ENCODE measurements around the gene PCID2.

Gene PCID2

DNA sequence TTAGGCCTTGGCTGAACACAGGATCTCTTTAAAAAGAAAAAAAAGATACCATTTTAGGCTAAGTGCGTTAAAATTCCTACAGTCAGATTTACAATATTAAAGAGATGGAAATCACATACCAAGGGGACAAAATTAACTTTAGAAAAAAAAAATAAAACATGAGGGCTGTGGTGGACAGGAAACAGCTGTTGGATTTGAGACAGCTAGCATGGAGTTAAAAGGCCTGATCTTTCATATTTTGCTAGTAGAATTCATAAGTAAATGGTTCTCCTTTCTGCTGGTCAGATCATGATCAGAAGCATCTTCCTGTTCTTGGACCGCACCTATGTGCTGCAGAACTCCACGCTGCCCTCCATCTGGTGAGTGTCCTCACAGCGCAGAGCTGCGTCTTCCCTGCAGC is 20.7 kb upstream of the PCID2 start:
- Mint-ChIP-seq H3K36me3 (ENCODE audit: low read depth) (peaks cover 55% of the 10 kb centered on the region), H3K9me3 (no peaks in the 10 kb centered on the region), H3K27me3 (no peaks in the 10 kb centered on the region), H3K4me3 (no peak overlapping the region), H3K4me1 (no peaks in the 10 kb centered on the region), H3K27ac (no peak overlapping the region)
- DNase-seq (no peak), ATAC-seq (no peak)

DNA sequence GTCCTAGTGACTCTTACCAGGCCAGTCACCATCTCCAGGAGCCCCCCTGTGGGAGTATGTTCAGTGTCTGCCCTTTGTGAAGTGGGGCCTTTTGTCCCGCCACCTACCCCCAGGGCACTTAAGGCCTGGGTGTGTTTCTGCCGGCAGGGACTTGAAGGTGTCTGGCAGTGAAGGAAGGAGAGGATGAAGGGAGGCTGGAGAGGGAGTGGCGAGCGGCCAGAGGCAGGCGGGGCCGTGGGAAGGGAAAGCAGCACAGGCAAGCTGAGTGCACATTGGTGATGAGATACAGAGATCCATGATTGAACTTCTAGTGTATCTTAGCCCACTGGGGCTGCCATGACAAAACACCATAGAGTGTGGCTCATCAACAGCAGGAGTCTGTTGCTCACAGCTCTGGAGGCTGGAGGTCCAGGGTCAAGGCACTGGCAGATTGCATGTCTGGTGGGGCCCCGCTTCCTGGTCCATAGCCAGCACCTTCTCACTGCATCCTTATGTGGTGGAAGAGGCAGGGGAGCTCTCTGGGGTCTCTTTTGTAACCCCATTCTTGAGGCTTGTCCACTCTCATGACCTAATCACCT is 18.5 kb upstream of the PCID2 start:
- Mint-ChIP-seq H3K9me3 (no peaks in the 10 kb centered on the region), H3K4me3 (no peak overlapping the region), H3K36me3 (ENCODE audit: low read depth) (peaks cover 55% of the 10 kb centered on the region), H3K27me3 (no peaks in the 10 kb centered on the region), H3K27ac (no peak overlapping the region), H3K4me1 (peaks cover 7% of the 10 kb centered on the region)
- DNase-seq (no peak), ATAC-seq (no peak)

DNA sequence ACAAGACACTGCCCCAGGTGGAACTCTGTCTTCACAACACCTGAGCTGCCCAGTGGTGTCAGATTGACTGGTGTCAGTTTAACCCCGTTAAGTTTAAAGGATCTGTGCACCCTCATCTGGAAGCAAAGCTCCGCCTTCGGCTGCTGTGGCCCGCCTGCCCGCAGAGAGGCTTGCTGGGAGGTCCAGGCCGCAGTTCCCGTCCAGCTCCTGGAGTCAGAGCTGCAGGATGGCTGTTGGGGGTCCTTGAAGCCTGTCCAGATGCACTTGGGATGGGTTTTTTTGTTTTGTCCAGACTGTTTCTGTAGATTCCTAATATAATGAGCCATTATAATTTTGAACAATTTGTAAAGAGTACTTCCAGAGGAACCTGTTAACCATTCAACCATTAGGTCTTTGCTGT is 17.0 kb upstream of the PCID2 start:
- Mint-ChIP-seq H3K4me3 (no peak overlapping the region), H3K27me3 (no peaks in the 10 kb centered on the region), H3K36me3 (ENCODE audit: low read depth) (peaks cover 56% of the 10 kb centered on the region), H3K27ac (no peak overlapping the region), H3K4me1 (peaks cover 7% of the 10 kb centered on the region), H3K9me3 (no peaks in the 10 kb centered on the region)
- DNase-seq (no peak), ATAC-seq (no peak)

DNA sequence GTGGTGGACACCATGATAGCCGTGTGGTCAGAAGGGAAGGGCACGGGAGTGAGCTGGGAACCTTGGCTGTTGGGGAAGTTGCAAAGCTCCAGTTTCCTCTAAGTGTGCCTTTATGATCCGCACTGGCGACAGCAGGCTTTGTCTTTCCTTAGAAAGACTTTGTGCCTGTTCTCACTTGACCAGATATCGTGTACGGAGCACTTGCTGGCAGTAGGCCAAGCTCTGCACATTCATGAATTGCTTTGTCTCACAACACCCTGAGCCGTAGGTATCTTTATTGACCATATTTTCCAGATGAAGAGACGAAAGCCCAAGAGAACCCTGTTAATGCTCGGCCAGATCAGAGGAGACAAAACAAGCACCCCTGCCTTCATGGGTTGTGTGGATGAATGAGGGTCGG is 16.0 kb upstream of the PCID2 start:
- ATAC-seq (no peak), DNase-seq (no peak)
- no peaks in the 10 kb centered on the region for H3K9me3 Mint-ChIP-seq
- no peaks in the 10 kb centered on the region for H3K27me3 Mint-ChIP-seq
- H3K4me3 Mint-ChIP-seq: no peak overlapping the region
- no peak overlapping the region for H3K27ac Mint-ChIP-seq
- H3K4me1 Mint-ChIP-seq: peaks cover 12% of the 10 kb centered on the region
- peaks cover 54% of the 10 kb centered on the region for H3K36me3 Mint-ChIP-seq (ENCODE audit: low read depth)

DNA sequence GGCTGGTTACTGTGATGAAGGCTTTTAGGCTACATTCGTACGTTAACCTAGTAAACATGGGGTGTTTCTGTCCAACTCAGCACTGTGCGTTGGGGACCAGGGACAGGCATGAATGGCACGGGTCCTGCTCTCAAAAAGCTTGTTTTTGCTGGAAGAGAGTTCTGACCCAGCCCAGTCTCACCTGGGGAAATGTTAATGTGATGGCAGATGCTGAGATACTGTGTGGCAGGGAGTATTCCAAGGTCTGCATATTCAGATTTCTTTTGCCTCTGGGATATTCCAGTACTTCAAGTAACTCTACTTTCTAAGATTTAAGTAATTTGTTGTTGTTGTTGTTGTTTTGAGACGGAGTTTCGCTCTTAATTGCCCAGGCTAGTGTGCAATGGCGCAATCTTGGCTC is 14.6 kb upstream of the PCID2 start:
- Mint-ChIP-seq H3K27ac (no peak overlapping the region), H3K4me3 (no peak overlapping the region), H3K36me3 (ENCODE audit: low read depth) (peaks cover 44% of the 10 kb centered on the region), H3K9me3 (no peaks in the 10 kb centered on the region), H3K4me1 (peaks cover 12% of the 10 kb centered on the region), H3K27me3 (no peaks in the 10 kb centered on the region)
- ATAC-seq (no peak), DNase-seq (no peak)

DNA sequence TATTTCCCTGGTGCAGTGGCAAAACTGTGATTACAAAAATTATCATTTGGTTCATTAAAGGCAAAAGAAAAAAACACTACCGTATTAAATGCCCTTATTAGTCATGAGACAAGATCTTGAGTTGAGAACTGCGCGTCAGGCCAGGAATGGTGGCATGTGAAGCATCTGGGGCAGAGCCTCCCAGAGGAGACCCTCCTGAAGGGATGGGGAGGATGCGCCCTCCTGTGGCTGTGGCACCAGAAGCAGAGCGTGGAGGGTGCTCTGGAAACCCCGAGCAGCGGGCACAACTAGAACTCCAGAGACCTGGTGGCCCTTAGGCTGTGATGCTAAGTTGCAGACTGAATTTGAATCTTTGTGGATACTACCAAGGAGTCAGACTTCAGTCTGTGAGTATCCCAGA is 12.4 kb upstream of the PCID2 start:
- ATAC-seq: no peak
- DNase-seq: peak; percentile 16
- Mint-ChIP-seq H3K4me1 (peaks cover 12% of the 10 kb centered on the region), H3K27ac (no peak overlapping the region), H3K27me3 (no peaks in the 10 kb centered on the region), H3K4me3 (no peak overlapping the region), H3K36me3 (ENCODE audit: low read depth) (peaks cover 41% of the 10 kb centered on the region), H3K9me3 (no peaks in the 10 kb centered on the region)

DNA sequence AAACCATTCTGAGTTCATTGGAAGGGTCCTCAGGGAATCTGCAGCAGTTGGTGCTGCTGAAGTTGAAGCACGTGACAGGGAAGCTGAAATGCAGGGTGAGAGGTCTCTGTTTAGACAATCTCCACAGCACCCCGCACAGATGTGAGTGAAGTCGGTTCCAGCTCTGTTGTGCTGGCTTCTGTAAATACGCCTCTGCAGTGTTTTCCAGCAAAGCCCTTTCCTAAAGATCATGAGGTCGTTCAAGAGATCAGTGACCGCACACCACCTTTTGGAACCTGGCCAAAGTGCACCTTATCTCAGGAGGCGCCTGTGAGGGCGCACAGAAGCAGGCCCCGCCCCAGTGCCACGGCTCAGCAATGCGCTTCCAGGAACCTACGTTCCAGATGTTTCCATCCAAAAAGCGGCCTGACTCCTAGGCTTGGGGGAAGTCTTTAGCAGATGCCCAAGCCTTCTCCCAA is 11.7 kb upstream of the PCID2 start:
- Mint-ChIP-seq H3K4me1 (peaks cover 12% of the 10 kb centered on the region), H3K4me3 (no peak overlapping the region), H3K27ac (no peak overlapping the region), H3K27me3 (no peaks in the 10 kb centered on the region), H3K36me3 (ENCODE audit: low read depth) (peaks cover 39% of the 10 kb centered on the region), H3K9me3 (no peaks in the 10 kb centered on the region)
- DNase-seq: no peak
- ATAC-seq: no peak

DNA sequence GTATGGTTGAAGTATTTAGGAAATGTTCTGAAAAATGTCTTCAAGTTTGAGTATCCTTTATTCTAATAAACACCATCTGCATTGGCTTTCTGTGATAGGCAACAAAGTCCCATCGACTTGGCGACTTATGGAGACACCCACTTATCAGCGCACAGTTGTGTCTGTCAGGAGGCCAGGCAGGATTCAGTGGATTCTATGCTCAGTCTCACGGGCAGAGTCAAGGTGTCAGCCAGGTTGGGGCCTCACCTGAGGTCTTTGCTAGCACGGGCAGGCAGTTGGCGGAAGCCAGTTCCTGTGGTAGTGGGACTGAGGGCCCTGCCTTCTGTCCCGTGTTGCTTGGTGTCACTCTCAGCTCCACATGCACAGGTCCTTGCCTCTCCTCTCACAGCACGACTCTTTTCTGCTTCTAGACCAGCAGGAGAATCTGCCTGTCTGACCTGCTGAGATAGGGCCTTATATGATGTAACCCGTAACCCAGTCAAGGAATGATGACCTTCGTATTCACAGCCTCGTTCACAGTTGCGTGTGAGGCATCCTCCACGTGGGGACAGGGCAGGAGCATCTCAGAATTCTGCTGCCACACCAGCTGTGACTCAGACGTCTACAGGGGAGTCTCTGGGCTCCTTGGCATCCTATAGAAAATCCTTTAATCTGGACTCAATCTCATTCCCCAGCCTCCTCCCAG is 10.9 kb upstream of the PCID2 start:
- H3K9me3 Mint-ChIP-seq: no peaks in the 10 kb centered on the region
- no peaks in the 10 kb centered on the region for H3K27me3 Mint-ChIP-seq
- no peak overlapping the region for H3K4me3 Mint-ChIP-seq
- DNase-seq (no peak), ATAC-seq (no peak)
- H3K27ac Mint-ChIP-seq: no peak overlapping the region
- H3K4me1 Mint-ChIP-seq: peaks cover 12% of the 10 kb centered on the region
- peaks cover 32% of the 10 kb centered on the region for H3K36me3 Mint-ChIP-seq (ENCODE audit: low read depth)

DNA sequence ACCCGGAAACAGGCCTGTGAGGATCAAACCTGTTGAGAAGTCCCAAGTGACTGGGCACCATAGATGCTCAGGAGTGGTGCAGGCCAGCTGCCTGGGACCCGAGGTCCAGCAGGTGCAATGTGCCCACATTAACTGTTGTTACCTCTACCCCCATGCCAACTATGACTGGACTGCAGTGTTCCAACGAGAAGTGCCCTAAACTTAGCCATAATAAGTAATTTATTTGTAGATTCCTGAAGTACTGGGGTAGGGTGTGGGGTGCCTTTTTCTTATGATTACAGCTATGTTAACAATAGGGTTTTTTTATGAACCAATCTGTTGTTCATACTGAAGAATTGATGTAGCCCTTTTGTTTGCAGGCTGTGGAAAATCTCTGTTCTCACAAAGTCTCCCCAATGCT is 10.1 kb upstream of the PCID2 start:
- Mint-ChIP-seq H3K27ac (no peak overlapping the region), H3K36me3 (ENCODE audit: low read depth) (peaks cover 28% of the 10 kb centered on the region), H3K27me3 (no peaks in the 10 kb centered on the region), H3K4me1 (peaks cover 12% of the 10 kb centered on the region), H3K9me3 (no peaks in the 10 kb centered on the region), H3K4me3 (no peak overlapping the region)
- ATAC-seq (no peak), DNase-seq (no peak)

DNA sequence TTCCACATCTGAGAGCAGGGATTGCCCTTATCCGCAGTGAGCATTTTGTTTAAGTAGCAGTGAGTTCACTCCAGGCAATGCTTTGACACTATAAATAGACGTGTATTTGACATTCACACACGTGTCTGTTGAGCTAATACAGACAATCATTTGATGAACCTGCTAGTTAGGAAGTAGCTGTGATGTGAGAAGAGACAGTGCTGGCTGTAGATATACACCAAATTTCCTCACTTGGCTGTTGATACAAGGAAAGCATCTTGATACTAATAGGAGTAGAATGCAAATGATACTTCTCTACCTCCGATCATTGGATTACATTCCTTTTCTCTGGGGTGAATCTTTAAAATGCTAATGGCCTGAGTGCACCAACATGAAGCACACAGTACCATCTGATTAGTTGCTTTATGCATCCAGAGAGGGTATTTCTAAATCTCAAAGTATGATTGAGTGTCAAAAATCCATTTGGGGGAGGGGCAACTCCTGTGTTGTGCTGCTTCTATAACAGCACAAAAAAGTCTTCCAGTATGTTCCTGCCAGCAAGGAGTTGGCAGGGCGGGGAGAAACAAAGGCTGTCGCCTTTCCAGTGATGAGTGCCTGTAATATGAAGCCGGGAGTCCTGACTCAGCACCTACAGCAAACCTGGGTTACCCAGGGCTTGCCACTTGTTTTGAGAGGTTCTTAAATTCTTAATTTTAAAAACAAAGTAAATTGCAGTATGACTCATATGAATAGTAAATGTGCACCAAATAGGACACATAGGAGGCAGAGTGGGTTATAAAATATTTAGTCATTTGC is 8.0 kb upstream of the PCID2 start:
- H3K36me3 Mint-ChIP-seq (ENCODE audit: low read depth): peaks cover 22% of the 10 kb centered on the region

DNA sequence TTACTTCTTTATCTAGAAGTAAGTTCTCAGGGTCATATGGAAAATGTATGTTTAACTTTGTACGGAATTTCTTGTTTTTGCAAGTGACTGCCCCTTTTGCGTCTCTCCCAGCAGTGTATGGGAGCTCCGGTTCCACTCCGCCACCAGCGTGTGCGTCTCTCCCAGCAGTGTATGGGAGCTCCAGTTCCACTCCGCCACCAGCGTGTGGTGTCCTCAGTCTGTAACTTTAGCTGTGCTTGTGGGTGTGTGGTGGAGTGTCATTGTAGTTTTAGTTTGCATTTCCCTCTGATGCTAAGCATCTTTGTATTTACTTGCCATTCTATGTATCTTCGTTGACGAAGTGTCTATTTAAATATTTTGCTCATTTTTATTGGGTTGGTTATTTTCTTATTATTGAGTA is 3.3 kb upstream of the PCID2 start:
- Mint-ChIP-seq H3K4me3 (peak overlapping the region; percentile 86), H3K27ac (peak overlapping the region; percentile 64), H3K9me3 (no peaks in the 10 kb centered on the region), H3K36me3 (ENCODE audit: low read depth) (peaks cover 32% of the 10 kb centered on the region), H3K27me3 (no peaks in the 10 kb centered on the region), H3K4me1 (peaks cover 23% of the 10 kb centered on the region)
- DNase-seq (peak; percentile 20), ATAC-seq (no peak)

More for the DNA sequence above, 8.0 kb upstream of the PCID2 start:
- Mint-ChIP-seq H3K4me3 (no peak overlapping the region), H3K4me1 (peaks cover 5% of the 10 kb centered on the region), H3K27me3 (no peaks in the 10 kb centered on the region), H3K9me3 (no peaks in the 10 kb centered on the region), H3K27ac (no peak overlapping the region)
- ATAC-seq: peak; percentile 18
- no peak for DNase-seq

DNA sequence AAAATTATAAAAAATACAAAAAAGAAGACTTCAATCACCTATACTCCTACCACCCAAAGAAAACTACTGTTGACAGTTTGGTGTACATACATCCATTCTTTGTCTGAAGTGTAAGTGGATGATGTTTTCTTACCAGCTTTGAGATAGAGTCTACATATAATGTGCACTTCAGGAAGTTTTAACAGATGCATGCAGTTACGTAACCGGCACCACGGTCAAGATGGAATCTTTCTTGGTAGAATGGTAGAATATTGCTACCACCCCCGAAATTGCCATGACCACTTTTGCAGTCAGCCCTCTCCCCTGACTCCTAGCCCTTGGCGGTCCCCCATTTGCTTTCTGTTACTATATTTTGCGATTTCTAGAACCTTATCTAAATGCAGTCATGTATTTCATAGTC is 2.4 kb upstream of the PCID2 start:
- Mint-ChIP-seq H3K27ac (peak overlapping the region; percentile 86), H3K4me3 (peak overlapping the region; percentile 86), H3K4me1 (peaks cover 33% of the 10 kb centered on the region), H3K27me3 (no peaks in the 10 kb centered on the region), H3K36me3 (ENCODE audit: low read depth) (peaks cover 40% of the 10 kb centered on the region), H3K9me3 (no peaks in the 10 kb centered on the region)
- DNase-seq (no peak), ATAC-seq (no peak)

DNA sequence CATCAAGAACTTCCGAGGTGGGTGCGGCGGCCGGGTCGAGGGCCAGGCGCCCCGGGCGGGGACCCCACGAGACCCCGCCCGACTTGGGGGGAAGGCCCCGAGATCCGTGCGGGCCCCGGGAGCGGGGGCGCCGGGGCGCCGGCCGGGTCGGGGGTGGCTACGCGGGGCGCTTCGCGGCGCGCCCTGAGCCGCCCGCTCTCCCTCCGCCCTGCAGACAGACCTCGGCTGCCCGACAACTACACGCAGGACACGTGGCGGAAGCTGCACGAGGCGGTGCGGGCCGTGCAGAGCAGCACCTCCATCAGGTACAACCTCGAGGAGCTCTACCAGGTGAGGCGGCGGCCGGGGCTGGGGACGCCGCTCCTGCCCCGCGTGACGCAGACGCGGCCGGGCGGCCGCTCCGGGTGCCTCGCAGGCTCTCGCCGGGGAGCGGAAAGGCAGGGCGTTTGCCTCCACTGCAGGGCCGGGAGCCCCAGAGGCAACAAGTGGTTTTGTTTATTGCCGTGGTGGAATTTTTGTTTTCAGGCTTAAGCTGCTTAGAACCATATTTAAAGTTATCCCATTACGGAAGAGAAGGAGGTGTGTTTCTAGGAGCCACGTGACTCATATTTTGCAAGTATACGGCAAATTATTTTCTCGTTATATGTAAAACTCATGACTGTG is 1.4 kb upstream of the PCID2 start:
- H3K4me1 Mint-ChIP-seq: peaks cover 42% of the 10 kb centered on the region
- peaks cover 47% of the 10 kb centered on the region for H3K36me3 Mint-ChIP-seq (ENCODE audit: low read depth)
- H3K27me3 Mint-ChIP-seq: no peaks in the 10 kb centered on the region
- ATAC-seq (peak; percentile 57), DNase-seq (peak; percentile 77)
- no peaks in the 10 kb centered on the region for H3K9me3 Mint-ChIP-seq
- H3K27ac Mint-ChIP-seq: peak overlapping the region; percentile 86
- H3K4me3 Mint-ChIP-seq: peak overlapping the region; percentile 86

DNA sequence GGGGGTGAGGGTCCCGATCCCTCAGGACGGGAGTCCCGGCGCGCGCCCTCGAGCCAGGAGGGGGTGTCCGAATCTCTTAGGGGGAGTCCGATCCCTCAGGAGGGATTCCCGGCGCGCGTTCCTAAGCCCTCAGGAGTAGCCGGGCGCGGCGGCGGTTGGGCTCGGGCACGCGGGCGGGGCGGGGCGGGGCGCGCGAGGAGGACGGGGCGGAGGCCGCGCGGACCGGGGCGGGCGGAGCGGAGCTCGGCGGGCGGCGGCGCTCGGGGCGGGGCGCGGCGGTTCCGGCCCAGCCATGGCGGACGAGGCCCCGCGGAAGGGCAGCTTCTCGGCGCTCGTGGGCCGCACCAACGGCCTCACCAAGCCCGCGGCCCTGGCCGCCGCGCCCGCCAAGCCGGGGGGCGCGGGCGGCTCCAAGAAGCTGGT is 878 bp upstream of the PCID2 start, which contains the start of gene CUL4A:
Gene CUL4A (plus strand): TSS at position 278 of the 423 bp plus-strand sequence. CDS start 15 bp downstream, at position 293.
- Mint-ChIP-seq H3K4me3 (peak within 1 kb of the TSS; percentile 95), H3K4me1 (peaks cover 47% of the 10 kb centered on the region), H3K27ac (peak within 1 kb of the TSS; percentile 86), H3K9me3 (no peaks in the 10 kb centered on the region), H3K27me3 (no peaks in the 10 kb centered on the region), H3K36me3 (ENCODE audit: low read depth) (peaks cover 48% of the 10 kb centered on the region)
- ATAC-seq (peak; percentile 53), DNase-seq (peak; percentile 81)

Measured in activated naive CD8-positive, alpha-beta T cell treated with anti-CD3 and anti-CD28 coated beads, Interleukin-2, amount 50 U/mL, for 24 hours (primary cell).